ENCODE data around the gene CACNA1D.

CACNA1D gene

GRCh38 chr3:53766706-53767105 lies 272.3 kb downstream of the CACNA1D start:
- DNase-seq: no peak

GRCh38 chr3:53768478-53769459 lies 274.4 kb downstream of the CACNA1D start:
- DNase-seq: no peak

GRCh38 chr3:53772562-53772961 lies 278.2 kb downstream of the CACNA1D start:
- DNase-seq: no peak

GRCh38 chr3:53773021-53773436 lies 278.6 kb downstream of the CACNA1D start:
- no peak for DNase-seq

- no peak for DNase-seq
Observed at GRCh38 chr3:53773611-53774368, 279.4 kb downstream of the CACNA1D start.

GRCh38 chr3:53774414-53774813 lies 280.0 kb downstream of the CACNA1D start:
- no peak for DNase-seq

- DNase-seq: no peak
Observed at GRCh38 chr3:53775018-53775417, 280.6 kb downstream of the CACNA1D start.

GRCh38 chr3:53775834-53776251 lies 281.4 kb downstream of the CACNA1D start:
- no peak for DNase-seq

GRCh38 chr3:53776494-53777101 lies 282.2 kb downstream of the CACNA1D start:
- no peak for DNase-seq

- DNase-seq: no peak
Observed at GRCh38 chr3:53777468-53777867, 283.1 kb downstream of the CACNA1D start.

GRCh38 chr3:53778153-53778552 lies 283.7 kb downstream of the CACNA1D start:
- DNase-seq: no peak

GRCh38 chr3:53780171-53780570 lies 285.8 kb downstream of the CACNA1D start:
- no peak for DNase-seq

GRCh38 chr3:53780806-53781205 lies 286.4 kb downstream of the CACNA1D start:
- DNase-seq: no peak

- DNase-seq: no peak
Observed at GRCh38 chr3:53787016-53787415, 292.6 kb downstream of the CACNA1D start.

- DNase-seq: no peak
Observed at GRCh38 chr3:53788038-53788437, 293.6 kb downstream of the CACNA1D start.

GRCh38 chr3:53789459-53789858 lies 295.0 kb downstream of the CACNA1D start:
- no peak for DNase-seq

- DNase-seq: no peak
Observed at GRCh38 chr3:53790470-53790869, 296.1 kb downstream of the CACNA1D start.

- DNase-seq: no peak
Observed at GRCh38 chr3:53791317-53791716, 296.9 kb downstream of the CACNA1D start.

- DNase-seq: no peak
Observed at GRCh38 chr3:53792866-53793265, 298.5 kb downstream of the CACNA1D start.

- DNase-seq: no peak
Observed at GRCh38 chr3:53794597-53794996, 300.2 kb downstream of the CACNA1D start.

GRCh38 chr3:53795176-53795575 lies 300.8 kb downstream of the CACNA1D start:
- no peak for DNase-seq

GRCh38 chr3:53795789-53796560 lies 301.6 kb downstream of the CACNA1D start:
- no peak for DNase-seq

- DNase-seq: no peak
Observed at GRCh38 chr3:53798144-53798543, 303.7 kb downstream of the CACNA1D start.

Measured in SIG-M5 (cell line).